COR-L47 (cell line): Measurements from ENCODE around the gene SFXN3.

ENCODE experiments used
- DNase-seq: peaks from one replicate; lab custom pipeline; 2025; lab: John Stamatoyannopoulos, UW

Gene SFXN3

DNA sequence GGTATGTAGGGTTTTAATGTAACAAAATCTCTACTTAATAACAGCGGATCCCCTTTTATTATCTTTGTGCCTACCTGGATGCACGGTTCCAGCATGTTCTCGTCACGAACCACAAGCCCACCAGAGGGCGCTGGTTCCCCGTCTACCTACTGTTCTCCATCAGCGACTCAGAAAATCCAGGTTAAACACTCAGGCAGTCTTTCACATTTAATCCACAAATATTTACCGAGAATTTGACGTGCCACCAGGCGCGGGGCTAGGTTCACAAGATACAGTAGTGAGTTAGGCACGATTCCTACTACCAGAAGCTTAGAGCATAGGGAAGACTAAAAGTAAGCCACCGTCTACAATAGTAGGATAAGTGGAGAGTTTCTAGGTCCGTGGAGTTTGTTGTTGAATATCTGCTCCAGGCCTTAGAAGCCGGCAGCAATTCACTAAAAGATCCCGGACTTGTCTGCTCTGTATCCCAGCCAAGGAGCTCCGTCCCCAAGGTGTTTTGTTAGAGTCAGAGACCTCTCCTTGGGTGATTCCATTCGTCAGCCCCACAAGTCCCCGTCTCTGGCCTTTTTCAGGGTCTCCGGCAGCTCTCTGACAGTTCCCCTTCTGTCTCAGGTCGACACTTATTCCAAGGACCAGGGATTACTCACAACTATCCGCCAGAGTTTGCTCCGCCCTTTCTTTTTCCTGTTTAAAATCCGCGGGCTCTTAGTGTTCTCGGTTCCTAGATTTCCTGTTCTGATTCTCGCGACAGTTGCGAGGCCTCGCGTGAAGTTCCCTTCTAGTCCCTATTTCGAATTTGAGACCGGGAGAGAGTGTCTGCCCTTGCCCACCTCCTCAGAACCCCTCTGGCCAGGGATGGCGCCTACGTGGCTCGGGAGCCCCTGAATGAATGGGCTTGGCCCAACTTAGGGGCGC, 29.3 kb downstream of the SFXN3 start:
- DNase-seq: peak; percentile 83

DNA sequence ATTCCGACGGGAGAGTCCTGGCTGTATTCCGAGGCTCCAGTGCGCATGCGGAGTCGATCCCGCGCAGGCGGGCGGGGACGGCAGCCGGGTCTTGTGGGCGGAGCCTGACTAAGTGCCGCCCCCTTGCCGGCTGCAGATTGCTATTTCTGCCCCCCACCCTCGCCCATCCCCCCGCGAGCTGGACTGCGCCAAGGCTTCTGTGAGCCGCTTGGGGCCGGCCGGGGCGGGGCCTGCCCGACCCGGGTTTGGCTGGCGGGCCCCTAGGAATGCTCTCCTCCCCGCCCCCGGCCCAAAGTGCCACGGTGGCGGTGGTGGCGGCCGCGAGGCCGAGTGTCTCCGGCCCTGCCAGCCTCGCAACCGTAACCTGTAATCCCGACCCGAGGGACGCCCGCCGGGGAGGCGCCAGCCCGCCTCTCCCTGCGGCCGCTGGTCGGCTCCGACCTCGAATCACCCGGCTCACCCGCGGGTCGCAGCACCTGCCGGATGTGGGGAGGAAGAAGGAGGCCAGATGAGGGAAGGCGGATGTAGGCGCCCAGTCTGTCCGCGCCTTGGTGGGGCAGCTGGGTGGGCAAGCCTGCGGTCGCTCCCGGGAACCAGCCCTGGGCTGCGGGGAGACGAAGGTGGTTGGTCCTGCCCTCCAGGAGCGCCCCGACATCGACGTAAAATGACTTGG, 30.1 kb downstream of the SFXN3 start:
- DNase-seq: peak; percentile 75

DNA sequence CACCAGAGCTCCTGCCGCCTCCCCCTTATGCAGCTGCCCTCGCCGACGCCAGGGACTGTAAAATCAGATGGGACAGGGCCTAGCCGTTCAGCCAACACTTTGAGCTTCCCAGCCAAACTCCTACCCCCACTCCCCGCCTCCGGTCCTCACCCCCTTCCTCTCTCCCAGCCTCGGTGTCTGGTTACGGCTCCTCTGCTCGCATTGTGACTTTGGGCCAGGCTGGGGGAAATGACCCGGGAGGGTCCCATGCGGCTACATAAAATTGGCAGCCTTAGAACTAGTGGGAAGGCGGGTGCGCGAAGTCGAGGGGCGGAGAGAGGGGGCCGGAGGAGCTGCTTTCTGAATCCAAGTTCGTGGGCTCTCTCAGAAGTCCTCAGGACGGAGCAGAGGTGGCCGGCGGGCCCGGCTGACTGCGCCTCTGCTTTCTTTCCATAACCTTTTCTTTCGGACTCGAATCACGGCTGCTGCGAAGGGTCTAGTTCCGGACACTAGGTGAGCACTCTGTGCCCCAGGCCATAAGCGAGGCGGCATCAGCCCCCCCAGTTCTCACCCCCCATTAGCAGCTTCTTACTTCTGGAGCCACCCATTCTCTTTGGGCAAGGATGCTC, 30.7 kb downstream of the SFXN3 start, which contains the start of gene KAZALD1:
Gene KAZALD1 (plus strand): TSS at position 366 of the 608 bp plus-strand sequence. CDS start 604 bp downstream, outside the sequence.
- no peak for DNase-seq

DNA sequence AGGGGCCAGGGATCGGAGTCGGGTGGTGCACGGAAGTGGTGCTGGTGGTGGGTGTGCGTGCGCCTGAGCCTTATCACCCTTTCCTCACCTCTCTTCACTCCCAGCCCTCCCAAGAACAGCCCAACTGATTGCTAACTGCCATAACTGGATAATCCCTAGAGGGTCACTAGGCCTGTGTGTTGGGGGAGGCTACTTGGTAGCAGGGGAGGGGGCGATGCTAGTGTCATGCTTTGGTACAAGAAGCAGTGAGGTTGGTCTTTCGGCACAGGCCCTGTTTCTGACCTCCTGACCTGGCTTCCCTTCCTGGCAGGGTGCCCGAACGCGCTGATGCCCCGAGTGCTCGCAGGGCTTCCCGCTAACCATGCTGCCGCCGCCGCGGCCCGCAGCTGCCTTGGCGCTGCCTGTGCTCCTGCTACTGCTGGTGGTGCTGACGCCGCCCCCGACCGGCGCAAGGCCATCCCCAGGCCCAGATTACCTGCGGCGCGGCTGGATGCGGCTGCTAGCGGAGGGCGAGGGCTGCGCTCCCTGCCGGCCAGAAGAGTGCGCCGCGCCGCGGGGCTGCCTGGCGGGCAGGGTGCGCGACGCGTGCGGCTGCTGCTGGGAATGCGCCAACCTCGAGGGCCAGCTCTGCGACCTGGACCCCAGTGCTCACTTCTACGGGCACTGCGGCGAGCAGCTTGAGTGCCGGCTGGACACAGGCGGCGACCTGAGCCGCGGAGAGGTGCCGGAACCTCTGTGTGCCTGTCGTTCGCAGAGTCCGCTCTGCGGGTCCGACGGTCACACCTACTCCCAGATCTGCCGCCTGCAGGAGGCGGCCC, 31.4 kb downstream of the SFXN3 start:
- DNase-seq: peak; percentile 46

DNA sequence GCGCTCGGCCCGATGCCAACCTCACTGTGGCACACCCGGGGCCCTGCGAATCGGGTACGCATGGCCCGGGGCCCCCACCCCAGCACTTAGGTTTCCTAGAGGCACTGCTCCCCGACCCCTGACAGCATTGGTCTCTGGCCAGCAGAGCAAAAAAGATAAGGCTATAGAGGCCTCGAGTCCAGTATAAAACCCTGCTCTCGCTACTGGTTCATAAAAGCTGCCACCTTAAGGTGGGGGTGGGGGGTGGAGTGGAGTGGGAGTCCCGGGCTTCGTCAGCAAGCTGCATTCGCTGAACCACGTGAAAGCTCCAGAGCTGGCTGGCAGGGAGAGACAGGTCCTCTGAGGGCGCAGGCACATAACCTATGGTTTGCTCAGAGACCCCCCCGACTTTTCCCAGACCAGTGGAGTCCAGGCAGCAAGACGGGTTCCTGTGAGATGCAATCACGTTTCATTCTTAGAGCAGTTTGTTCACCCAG, 32.1 kb downstream of the SFXN3 start:
- no peak for DNase-seq

DNA sequence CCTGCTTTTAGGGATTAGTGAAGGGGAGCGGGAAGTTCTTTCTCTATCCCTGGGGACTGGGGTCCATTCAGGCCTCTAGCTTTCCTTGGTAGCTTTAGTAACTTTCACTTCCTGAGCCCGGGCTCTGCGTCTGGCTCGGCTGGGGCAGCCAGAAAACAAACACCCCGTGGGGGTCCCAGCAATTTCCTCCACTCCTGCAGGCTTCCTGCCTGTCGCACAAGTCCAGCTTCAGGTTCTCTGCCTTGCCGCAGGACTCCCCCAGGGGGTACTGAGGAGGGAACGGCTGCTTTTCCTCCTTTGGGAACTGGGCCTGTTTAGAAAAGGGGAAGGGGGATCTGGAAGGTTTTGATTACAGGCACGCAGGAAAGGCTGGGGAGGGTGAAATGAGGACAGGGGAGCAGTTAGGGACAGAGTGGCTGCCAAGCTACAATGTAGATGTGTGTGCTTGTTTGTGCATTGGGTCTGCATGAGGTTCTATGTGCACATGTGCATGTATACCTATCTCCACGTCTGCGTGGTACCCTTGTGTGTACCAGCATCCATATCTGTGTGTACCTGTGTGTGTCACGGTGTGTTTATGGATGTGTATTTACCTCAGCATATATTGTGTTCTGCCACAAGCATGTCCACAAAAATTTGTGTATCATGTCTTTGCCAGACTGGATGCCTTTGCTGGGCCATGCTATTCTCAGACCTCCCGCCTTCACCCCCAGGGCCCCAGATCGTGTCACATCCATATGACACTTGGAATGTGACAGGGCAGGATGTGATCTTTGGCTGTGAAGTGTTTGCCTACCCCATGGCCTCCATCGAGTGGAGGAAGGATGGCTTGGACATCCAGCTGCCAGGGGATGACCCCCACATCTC, 32.7 kb downstream of the SFXN3 start:
- no peak for DNase-seq

DNA sequence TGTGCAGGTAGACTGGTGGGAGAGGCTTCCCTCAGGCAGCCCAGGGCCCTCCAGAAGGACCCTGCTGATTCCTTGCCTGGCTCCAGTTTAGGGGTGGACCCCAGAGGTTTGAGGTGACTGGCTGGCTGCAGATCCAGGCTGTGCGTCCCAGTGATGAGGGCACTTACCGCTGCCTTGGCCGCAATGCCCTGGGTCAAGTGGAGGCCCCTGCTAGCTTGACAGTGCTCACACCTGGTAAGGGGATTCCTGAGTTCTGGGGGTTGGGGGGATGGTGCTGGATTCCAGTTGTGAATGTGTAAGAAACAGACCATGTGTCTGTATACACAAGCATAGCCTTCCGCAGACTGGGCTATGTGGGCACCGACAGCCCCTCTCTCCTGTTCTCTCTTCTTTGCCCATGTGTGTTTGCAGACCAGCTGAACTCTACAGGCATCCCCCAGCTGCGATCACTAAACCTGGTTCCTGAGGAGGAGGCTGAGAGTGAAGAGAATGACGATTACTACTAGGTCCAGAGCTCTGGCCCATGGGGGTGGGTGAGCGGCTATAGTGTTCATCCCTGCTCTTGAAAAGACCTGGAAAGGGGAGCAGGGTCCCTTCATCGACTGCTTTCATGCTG, 33.5 kb downstream of the SFXN3 start:
- DNase-seq: no peak

DNA sequence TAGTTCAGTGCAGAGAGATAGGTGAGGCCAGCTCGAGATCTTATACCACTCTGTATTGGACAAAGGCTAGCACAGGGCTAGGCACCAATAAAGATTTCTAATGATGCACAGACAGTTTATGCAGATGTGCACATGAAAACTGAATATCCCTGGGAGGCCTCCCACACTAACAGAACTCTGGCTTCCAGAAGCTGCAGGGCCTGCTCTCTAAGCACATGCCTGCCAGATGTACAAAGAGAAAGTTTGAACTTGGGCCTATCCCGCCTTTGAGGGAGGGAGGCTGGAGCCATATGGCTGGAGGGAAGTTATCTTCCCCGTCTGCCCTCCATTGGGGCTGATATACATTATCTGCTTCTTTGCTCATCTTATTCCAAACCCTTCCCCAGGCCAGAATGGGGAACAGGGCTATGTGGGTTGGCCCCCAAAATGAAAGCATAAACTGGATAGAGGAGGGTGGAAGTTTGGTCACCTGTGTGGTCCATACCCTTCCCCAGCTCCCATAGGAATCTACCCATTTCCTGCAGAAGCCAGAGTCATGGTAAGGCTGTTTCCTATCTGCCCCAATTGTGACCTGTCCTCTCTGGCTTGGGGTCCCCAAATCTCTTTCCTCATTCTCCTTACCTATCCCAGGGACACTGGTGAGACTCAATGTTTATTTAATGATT, 34.6 kb downstream of the SFXN3 start:
- DNase-seq: no peak

DNA sequence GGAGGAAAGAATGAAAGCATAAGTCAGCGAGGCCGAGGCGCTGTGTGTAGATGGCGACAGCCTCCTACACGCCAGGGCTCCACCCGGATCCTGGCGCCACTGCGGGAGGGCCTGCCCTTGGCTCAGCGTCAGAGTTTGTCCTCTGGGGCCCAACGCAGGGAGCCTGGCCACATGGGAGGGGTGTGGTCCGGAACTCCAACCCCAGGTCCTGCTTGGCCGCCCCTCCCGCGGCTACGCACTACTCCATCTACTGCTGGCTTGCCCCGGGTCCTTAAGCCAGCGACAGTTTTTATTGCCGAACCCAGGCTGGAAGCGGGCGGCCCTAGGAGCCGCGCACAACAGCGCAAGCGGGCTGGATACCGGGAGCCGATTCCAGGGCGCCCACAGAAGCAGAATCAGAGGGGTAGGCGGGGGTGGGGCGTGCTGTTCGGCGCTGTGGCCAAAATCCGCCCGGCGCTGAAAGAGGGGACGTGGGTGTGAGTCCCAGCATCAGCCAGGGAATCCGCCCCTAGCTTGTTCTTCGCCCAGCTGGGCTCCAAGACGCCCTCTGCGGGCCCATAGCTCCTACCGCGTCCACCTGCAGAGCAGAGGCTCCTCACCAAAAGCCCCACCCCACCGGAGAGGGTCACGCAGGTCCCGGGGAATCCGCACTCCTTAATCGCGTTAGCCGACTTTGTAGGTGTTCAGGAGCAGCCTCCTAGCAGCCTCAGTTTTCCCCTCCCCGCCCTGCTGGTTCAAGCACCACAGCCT, 35.3 kb downstream of the SFXN3 start:
- peak; percentile 29 for DNase-seq

DNA sequence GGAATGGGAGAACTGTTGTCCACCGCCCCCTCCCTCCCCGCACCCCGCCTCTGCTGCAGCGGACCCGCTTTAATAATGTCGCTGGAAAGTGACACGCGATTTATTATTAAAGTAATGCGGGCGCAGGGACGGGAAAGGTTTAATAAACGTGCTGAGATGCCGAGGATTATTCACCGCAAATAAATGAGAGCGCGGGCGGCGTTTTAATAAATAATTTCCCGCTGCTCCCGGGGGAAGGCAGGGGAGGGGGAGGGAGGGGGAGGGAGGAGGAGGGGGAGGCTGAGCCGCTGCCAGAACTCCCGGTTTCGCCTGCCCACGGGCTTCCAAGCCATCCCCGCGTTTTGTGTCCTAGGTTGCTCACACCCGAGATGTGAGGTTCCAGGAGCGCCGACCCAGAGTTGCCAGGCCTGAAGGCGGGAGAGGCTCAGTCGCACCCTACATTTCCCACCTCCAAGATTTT, 35.9 kb downstream of the SFXN3 start:
- DNase-seq: no peak

DNA sequence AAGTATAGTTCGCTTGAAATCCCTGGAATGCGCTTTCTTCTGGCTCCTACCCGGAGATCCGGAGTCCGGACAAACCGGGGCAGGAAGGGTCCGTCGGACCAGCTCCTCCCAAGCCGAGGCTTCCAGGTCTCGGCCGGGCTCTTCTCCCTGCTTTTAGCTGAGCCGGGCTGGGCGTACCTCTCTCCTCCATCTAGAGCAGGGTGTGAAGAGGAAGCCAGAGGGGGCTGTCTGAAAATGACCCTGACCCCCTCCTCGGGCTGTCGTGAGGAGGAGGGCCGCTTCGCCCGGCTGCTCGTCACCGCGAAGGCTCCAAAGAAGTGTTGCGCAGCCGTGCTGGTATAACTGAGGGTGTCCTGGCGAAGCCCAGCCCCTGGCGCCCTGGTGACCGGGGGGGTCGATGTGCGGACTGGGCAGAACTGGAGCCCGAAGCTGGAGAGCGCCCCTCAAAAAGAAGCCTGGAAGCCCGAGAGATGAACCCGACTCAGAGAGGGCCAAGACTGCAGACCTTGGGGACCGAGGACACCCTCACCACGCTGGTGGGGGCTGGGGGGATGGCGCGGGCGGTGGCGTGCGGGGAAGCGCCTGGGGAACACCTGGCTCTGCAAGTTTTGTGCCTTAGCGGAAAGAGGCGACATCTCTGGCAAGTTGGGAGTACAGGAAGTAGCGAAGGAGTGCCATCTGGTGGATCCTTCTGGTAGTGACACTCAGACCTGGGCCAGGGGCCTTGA, 36.5 kb downstream of the SFXN3 start:
- peak; percentile 43 for DNase-seq

DNA sequence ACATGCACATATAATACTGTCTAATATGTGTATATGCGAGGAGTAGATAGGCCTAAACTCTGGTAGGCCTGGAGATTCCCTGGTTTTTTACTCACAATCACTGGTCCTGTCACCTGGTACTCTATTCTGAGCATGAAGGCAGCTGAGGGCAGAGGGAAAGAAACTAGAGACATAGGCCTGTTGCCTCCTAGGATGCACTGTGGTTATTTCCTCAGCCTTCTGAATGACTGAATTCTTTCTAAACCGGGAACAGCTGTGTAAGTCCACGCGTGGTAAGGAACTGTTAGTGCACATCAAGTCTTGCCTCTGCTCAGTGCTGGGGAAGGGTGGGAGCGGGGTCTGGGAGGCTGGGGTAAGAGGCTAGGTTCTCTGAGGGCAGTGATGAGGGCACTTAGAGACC, 38.4 kb downstream of the SFXN3 start:
- no peak for DNase-seq

DNA sequence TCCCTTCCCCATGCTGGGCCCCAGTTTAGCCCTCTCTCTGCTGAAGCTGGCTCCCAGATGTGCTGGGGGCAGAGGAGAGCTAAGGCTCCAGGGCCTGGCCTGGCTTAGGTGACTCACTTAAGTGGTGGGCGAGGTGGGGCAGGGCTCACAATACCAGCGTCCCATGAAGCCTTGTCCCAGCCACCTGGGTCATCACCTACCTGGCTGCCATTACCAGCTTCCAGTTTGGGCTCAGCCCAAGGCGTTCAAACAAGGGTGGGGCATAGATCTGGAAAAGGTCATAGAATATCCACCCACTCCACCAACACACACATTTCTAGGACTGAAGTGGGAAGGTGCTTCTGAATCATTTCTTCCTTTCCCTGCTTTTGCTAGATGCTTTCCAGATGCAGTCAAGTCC, 39.1 kb downstream of the SFXN3 start:
- DNase-seq: no peak

DNA sequence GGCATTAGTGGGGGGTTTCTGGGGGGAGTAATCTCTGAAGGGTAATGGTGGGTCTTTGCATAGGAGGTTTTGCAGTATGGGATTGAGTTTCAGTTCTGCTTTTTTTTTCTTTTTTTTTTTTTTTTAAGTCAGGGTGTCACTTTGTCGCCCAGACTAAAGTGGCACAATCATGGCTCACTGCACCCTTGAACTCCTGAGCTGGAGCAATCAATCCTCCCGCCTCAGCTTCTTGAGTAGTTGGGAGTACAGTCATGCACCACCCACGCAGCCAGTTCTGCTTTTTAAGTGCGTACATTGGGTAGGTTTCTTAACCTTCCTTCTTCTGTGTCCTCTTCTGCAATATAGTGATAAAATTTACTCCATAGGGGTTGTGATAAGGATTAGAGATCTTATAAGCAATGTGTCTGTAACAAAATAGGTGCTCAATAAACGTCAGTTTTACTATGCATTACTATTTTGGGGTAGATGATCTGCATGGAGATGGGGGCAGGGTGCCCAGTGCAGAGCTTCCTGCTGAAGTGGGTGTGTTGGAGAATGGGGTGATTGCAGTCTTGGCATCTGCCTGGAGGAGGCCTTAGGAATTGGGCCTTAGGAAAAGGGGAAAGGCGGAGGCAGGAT, 40.3 kb downstream of the SFXN3 start:
- DNase-seq: no peak

DNA sequence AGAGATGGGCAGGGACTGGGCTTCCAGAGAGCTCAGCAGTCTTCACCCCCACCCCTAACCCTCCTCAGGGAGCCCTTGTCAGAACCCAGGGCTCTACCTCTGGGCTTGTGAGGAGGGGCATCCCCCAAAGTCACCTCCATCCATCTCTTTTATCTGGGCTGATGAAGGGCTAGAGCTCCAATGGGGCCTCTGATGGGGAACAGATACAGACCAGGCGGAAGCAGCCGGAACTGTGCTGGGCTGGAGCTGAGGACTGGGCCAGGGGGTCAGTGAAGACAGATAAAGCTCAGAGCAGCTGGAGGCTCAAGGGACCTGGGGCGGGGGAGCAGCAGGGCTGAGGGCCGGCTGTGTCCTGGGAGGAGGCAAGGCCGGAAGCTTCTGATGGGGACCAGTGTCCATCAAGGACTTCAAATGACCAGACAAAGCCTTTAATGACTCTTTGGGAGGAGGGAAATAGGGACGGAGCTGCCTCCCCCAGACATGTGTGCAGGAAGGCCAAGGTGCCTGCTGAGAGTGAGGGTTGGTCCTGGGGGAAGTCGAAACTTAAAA, 40.9 kb downstream of the SFXN3 start:
- DNase-seq: no peak

DNA sequence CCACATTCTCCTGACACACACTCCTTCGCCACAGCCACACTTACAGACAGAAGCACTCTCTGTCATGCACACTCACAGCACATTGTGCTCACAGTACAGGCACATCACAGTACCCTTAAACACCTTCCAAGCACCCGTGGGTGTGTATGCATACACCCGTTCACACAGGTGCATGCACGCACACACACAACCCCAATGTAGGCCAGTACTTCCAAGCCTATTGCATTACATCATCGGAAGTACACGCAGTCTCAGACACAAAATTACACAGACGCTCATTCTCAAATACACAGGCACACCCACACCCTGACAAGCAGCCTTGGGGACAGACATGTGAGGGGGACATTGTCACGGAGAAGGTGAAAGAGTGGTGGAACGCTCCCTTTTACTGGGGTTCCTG, 41.9 kb downstream of the SFXN3 start:
- DNase-seq: no peak

DNA sequence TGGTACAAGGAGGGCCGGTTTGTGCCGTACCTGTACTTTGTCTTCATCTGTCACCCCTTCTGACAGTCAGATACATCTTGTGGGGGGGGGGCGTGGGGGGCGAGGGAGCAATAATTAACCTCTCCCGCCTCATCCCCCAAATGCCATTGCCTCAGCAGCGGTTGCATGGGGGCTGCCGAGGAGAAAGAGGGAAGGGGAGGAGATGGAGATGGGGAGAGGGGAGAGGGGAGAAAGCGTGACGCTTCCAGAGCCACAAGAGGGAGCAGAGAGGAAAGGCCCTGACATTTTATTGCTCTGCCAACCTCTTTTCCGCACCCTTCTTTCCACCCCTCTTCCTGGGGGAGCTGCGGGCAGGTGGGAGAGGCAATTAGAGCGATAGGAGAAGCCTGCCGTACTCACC, 42.6 kb downstream of the SFXN3 start:
- no peak for DNase-seq

DNA sequence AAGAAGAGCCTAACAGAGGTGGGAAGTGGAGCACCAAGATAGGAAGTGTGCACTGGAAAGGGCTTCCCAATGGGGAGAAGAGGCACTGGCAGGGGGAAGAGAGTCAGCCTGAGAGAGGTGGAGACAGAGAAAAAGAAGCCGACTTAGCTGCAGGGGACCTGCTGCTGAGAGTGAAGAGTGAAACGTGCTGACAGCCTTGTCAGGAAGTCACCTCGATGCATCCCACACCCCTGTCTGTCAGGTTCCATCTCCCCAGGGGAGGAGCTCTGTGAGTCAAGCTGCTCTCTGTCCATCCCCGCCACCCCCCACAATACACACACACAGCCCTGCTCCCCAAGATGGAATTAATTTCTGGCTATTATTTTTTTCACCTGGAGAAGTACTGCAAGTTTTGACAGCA, 44.7 kb downstream of the SFXN3 start:
- DNase-seq: no peak
